Measurements from ENCODE around the gene NMNAT3. TPM values are rescaled to one million over a fixed set of nuclear protein-coding genes. Genes with fewer than 3 reads are reported as not detected.

The NMNAT3 gene
- total RNA-seq, 1 experiment from 2014 or later: 4.6 TPM

GRCh38 chr3:139642996-139643395, 34.8 kb downstream of the NMNAT3 start:
- no peak for TF ChIP-seq ATF1 (CRISPR knock-in tag; IDR thresholded peaks at IDR 0.05)
- no peak for TF ChIP-seq ZNF532 (CRISPR knock-in tag; IDR thresholded peaks at IDR 0.05; ENCODE audit: borderline replicate concordance)
- TF ChIP-seq NR1H2 (CRISPR knock-in tag; IDR thresholded peaks at IDR 0.05): no peak
- TF ChIP-seq CTCF (IDR thresholded peaks at IDR 0.05): no peak
- no peak for TF ChIP-seq NFE2L1 (CRISPR knock-in tag; IDR thresholded peaks at IDR 0.05)
- TF ChIP-seq ZNF425 (CRISPR knock-in tag; conservative IDR thresholded peaks at IDR 0.05): no peak
- TF ChIP-seq MYBL2 (CRISPR knock-in tag; IDR thresholded peaks at IDR 0.05): no peak
- TF ChIP-seq ZNF317 (CRISPR knock-in tag; IDR thresholded peaks at IDR 0.05; ENCODE audit: borderline replicate concordance, low read depth): no peak
- no peak for TF ChIP-seq GABPB1 (CRISPR knock-in tag; IDR thresholded peaks at IDR 0.05)
- Mint-ChIP-seq H3K36me3 (no peaks in the 10 kb centered on the region), H3K9me3 (peaks cover 10% of the 10 kb centered on the region), H3K27me3 (ENCODE audit: low read depth) (no peaks in the 10 kb centered on the region), H3K27ac (no peak overlapping the region), H3K4me1 (no peaks in the 10 kb centered on the region), H3K4me3 (no peak overlapping the region)
- no peak for ATAC-seq
- POLR2A ChIA-PET: no interaction called here
- DNase-seq (ENCODE audit: low spot score): no peak
- CTCF ChIA-PET: no interaction called here

GRCh38 chr3:139640456-139640855, 37.3 kb downstream of the NMNAT3 start:
- POLR2A ChIA-PET: no interaction called here
- H3K27ac Mint-ChIP-seq: no peak overlapping the region
- TF ChIP-seq ZNF138 (CRISPR knock-in tag; conservative IDR thresholded peaks at IDR 0.05): no peak
- TF ChIP-seq ZNF317 (CRISPR knock-in tag; IDR thresholded peaks at IDR 0.05; ENCODE audit: borderline replicate concordance, low read depth): no peak
- TF ChIP-seq ERG (CRISPR knock-in tag; IDR thresholded peaks at IDR 0.05): no peak
- TF ChIP-seq ZNF396 (CRISPR knock-in tag; IDR thresholded peaks at IDR 0.05; ENCODE audit: borderline replicate concordance): no peak
- no peak for TF ChIP-seq SOX15 (CRISPR knock-in tag; IDR thresholded peaks at IDR 0.05)
- TF ChIP-seq PRRX2 (CRISPR knock-in tag; IDR thresholded peaks at IDR 0.05): no peak
- TF ChIP-seq MYBL2 (CRISPR knock-in tag; IDR thresholded peaks at IDR 0.05): no peak
- no peak for TF ChIP-seq CBFB (CRISPR knock-in tag; IDR thresholded peaks at IDR 0.05; ENCODE audit: low read depth)
- TF ChIP-seq NFYB (CRISPR knock-in tag; conservative IDR thresholded peaks at IDR 0.05; ENCODE audit: low read depth): no peak
- ATAC-seq (no peak), DNase-seq (ENCODE audit: low spot score) (no peak)
- H3K4me1 Mint-ChIP-seq: no peaks in the 10 kb centered on the region
- H3K4me3 Mint-ChIP-seq: no peak overlapping the region
- peaks cover 10% of the 10 kb centered on the region for H3K9me3 Mint-ChIP-seq
- no peaks in the 10 kb centered on the region for H3K36me3 Mint-ChIP-seq
- CTCF ChIA-PET: no interaction called here
- H3K27me3 Mint-ChIP-seq (ENCODE audit: low read depth): no peaks in the 10 kb centered on the region

Measured in WTC11 (cell line).